ENCODE measurements around the gene NCOA7. TPM values are rescaled to one million over a fixed set of nuclear protein-coding genes. Genes with fewer than 3 reads are reported as not detected.

Gene NCOA7
- total and polyA plus RNA-seq, 2 of the 8 experiments (the other 6 are each of a cell fraction or from before 2014, with no cell fraction given): 2.6 to 10.7 TPM

DNA sequence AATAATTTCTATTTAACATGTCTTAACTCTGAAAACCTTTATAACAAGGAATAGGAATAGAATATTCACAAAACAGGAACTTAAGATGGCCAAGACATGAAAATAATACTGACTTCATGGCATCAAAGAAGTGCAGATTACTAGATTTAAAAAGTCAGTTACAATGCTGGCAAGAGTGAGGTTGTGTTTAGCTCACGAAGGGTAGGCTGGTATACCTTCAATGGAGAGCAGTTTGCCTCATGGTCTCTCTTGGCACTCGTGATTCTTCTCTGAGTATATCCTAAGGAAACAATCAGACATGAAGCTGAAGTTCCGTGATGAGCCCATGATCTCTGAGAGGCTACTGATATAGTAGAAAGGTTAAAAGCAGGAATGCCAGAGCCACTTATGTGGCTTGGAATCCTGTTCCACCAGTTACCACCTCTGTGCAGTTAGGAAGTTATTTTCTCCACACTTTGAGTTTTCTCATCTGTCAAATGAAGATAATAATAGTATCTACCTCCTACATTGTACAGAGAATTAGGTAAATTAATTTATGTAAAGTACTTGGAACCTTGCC lies 7.2 kb downstream of the NCOA7 start:
- no peak for FAIRE-seq
- H3K9me3 ChIP-seq (ENCODE audit: insufficient read depth in 2 of 2, low read depth in 1 of 2, low read length in 1 of 2): no peaks in the 10 kb centered on the region
- no peak overlapping the region for H2AFZ ChIP-seq (ENCODE audit: low read length)
- H3K36me3 ChIP-seq (ENCODE audit: control insufficient read depth in 2 of 4, insufficient read depth in 4 of 4, low read length in 3 of 4): no peaks in the 10 kb centered on the region
- H3K4me2 ChIP-seq (ENCODE audit: insufficient read depth in 1 of 2, low read depth in 2 of 2, low read length in 2 of 2): no peak overlapping the region
- no peaks in the 10 kb centered on the region for H3K79me1 ChIP-seq (ENCODE audit: low read depth, low read length)
- no peak overlapping the region for H3K9ac ChIP-seq (replicated peaks in 1 of 4; ENCODE audit: extremely low read depth in 1 of 4, low read depth in 3 of 4, low read length in 3 of 4)
- no peak overlapping the region for H2BK12ac ChIP-seq (ENCODE audit: low read depth, low read length)
- no peak overlapping the region for H3K56ac ChIP-seq (replicated peaks; ENCODE audit: insufficient read length, low read depth, low read length)
- ChIA-PET POLR2A (ENCODE audit: partially characterized antibody) (interaction anchor here (1.2 to 1.7 kb wide), 2 partner anchors 16 to 188 kb away, joined by 3 to 7 read pairs; partner anchors contain the start of gene TRMT11), CTCF (ENCODE audit: partially characterized antibody) (interaction anchor here (1.2 to 1.6 kb wide), 3 partner anchors 19 to 158 kb away, joined by 3 to 4 read pairs (median 3); partner anchors contain the start of gene HINT3)
- no peak overlapping the region for H2BK20ac ChIP-seq (ENCODE audit: low read length)
- H3K27ac ChIP-seq (ENCODE audit: low read depth, low read length): no peak overlapping the region
- no peaks in the 10 kb centered on the region for H3K4me1 ChIP-seq (replicated peaks in 1 of 4; ENCODE audit: control insufficient read depth in 3 of 4, insufficient read depth in 4 of 4, low read length in 3 of 4)
- H2BK5ac ChIP-seq (ENCODE audit: low read depth, low read length): no peak overlapping the region
- no peak for DNase-seq (ENCODE audit: low read depth in 1 of 2, low spot score in 2 of 2)
- H3K23ac ChIP-seq (ENCODE audit: insufficient read length): no peak overlapping the region
- no peak overlapping the region for H2BK120ac ChIP-seq (replicated peaks; ENCODE audit: low read depth, low read length)
- 78% methylated on average over 3 of the region's 3 CpGs; no CpG with 5 or more reads in 1 of the 2 experiments for WGBS, 2 experiments (ENCODE audit: extremely low coverage in 1 of 2, insufficient coverage in 1 of 2, insufficient read length in 1 of 2, insufficient replicate concordance in 2 of 2, low coverage in 1 of 2, low lambda C conversion rate in 2 of 2, missing lambda C conversion rate in 1 of 2)
- no peak overlapping the region for H4K5ac ChIP-seq (ENCODE audit: insufficient read length, low read depth, low read length)
- no peaks in the 10 kb centered on the region for H3K27me3 ChIP-seq (replicated peaks in 1 of 4; ENCODE audit: control insufficient read depth in 3 of 4, extremely low read depth in 1 of 4, insufficient read depth in 3 of 4, low read length in 3 of 4)
- no peak overlapping the region for H3K4ac ChIP-seq (replicated peaks; ENCODE audit: insufficient read length, low read depth, low read length)
- no peak overlapping the region for H4K91ac ChIP-seq (replicated peaks; ENCODE audit: insufficient read length, low read length)
- H4K8ac ChIP-seq (ENCODE audit: extremely low read depth, insufficient read depth, low read length): no peak overlapping the region
- no peak overlapping the region for H3K4me3 ChIP-seq (ENCODE audit: extremely low read depth in 1 of 4, insufficient read depth in 2 of 4, low read depth in 3 of 4, low read length in 4 of 4)
- H3K79me2 ChIP-seq (ENCODE audit: control insufficient read depth in 1 of 2, insufficient read depth in 2 of 2, low read length in 2 of 2): 0 out of 4 replicates have a peak, but pooled peaks cover 0 to 5% of the 10 kb centered on the region in 2 experiments
- H4K20me1 ChIP-seq (replicated peaks in 1 of 2; ENCODE audit: control insufficient read depth in 1 of 2, insufficient read depth in 2 of 2, low read length in 2 of 2): peaks cover 0 to 2% of the 10 kb centered on the region in 2 experiments
- H3K18ac ChIP-seq (ENCODE audit: extremely low read depth, low read length): no peak overlapping the region
- H3K14ac ChIP-seq (ENCODE audit: insufficient read length): no peak overlapping the region
- H2BK15ac ChIP-seq (ENCODE audit: low read length): no peak overlapping the region
- H2AK5ac ChIP-seq (ENCODE audit: low read depth, low read length): no peak overlapping the region
- H3K23me2 ChIP-seq (ENCODE audit: low read depth, low read length): no peaks in the 10 kb centered on the region
- TF ChIP-seq SIX5 (IDR thresholded peaks at IDR 0.05; ENCODE audit: low read depth, low read length) (no peak), GABPA (IDR thresholded peaks at IDR 0.05; ENCODE audit: borderline replicate concordance, insufficient read depth, low read length) (no peak), TAF1 (IDR thresholded peaks at IDR 0.05; ENCODE audit: low read depth, low read length) (no peak), BRCA1 (IDR thresholded peaks at IDR 0.05; ENCODE audit: low read depth, low read length) (no peak), JUN (IDR thresholded peaks at IDR 0.05; ENCODE audit: low read depth, low read length) (no peak), KDM1A (IDR thresholded peaks at IDR 0.05; ENCODE audit: borderline replicate concordance, low read length) (no peak), TEAD4 (IDR thresholded peaks at IDR 0.05; ENCODE audit: low read depth, low read length) (no peak), EGR1 (IDR thresholded peaks at IDR 0.05; ENCODE audit: borderline replicate concordance, low read depth, low read length) (no peak), RXRA (IDR thresholded peaks at IDR 0.05; ENCODE audit: insufficient read depth, low read depth, low read length) (no peak), KDM4A (IDR thresholded peaks at IDR 0.05; ENCODE audit: low read depth, low read length, severe bottlenecking) (no peak), SIRT6 (IDR thresholded peaks at IDR 0.05; ENCODE audit: low read length) (no peak), CHD1 (IDR thresholded peaks at IDR 0.05; ENCODE audit: low read depth, low read length) (no peak), RBBP5 (IDR thresholded peaks at IDR 0.05; ENCODE audit: borderline replicate concordance, low read depth, low read length) (no peak)
- TF ChIP-seq, protein P1, sequence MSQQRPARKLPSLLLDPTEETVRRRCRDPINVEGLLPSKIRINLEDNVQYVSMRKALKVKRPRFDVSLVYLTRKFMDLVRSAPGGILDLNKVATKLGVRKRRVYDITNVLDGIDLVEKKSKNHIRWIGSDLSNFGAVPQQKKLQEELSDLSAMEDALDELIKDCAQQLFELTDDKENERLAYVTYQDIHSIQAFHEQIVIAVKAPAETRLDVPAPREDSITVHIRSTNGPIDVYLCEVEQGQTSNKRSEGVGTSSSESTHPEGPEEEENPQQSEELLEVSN (IDR thresholded peaks at IDR 0.05): no peak
